Smooth muscle cell (in vitro differentiated cells): ENCODE data around the gene TLNRD1. TPM values are rescaled to one million over a fixed set of nuclear protein-coding genes. Genes with fewer than 3 reads are reported as not detected.

Experiments used
- DNase-seq: peaks from one replicate; lab custom pipeline; 2025; ENCODE audit not compliant: unreplicated experiment; lab: John Stamatoyannopoulos, UW
- H2AFZ ChIP-seq: fragments of 200-600 bp; sonication (generic); 2 replicates; pipeline ENCODE4 v1.6.0; 2016; ENCODE audit warnings: antibody characterized with exemption, low read depth, mild to moderate bottlenecking
- H3F3A ChIP-seq: fragments of 200-600 bp; sonication (generic); 2 replicates; pipeline ENCODE4 v1.6.0; 2017; ENCODE audit warnings: antibody characterized with exemption, low read depth
- H3K27ac ChIP-seq: fragments of 200-600 bp; sonication (generic); 2 replicates; pipeline ENCODE4 v1.5.1; 2016; ENCODE audit warnings: low read depth, mild to moderate bottlenecking
- H3K27me3 ChIP-seq: fragments of 200-600 bp; sonication (generic); 2 replicates; pipeline ENCODE4 v1.6.1; 2016; ENCODE audit warnings: low read depth, mild to moderate bottlenecking
- H3K36me3 ChIP-seq: fragments of 200-600 bp; sonication (generic); 2 replicates; pipeline ENCODE4 v1.5.1; 2016; ENCODE audit warnings: low read depth
- H3K4me1 ChIP-seq: fragments of 200-600 bp; sonication (generic); 2 replicates; pipeline ENCODE4 v1.5.1; 2016; ENCODE audit warnings: low read depth
- H3K4me2 ChIP-seq: fragments of 200-600 bp; sonication (generic); 2 replicates; pipeline ENCODE4 v1.6.0; 2016; ENCODE audit warnings: mild to moderate bottlenecking
- H3K4me3 ChIP-seq: fragments of 200-600 bp; sonication (generic); 2 replicates; pipeline ENCODE4 v1.5.1; 2016; ENCODE audit warnings: mild to moderate bottlenecking
- H3K79me2 ChIP-seq: fragments of 200-600 bp; sonication (generic); 2 replicates; pipeline ENCODE4 v1.6.0; 2016; ENCODE audit warnings: low read depth, mild to moderate bottlenecking
- H3K9ac ChIP-seq: fragments of 200-600 bp; sonication (generic); 2 replicates; pipeline ENCODE4 v1.6.0; 2016; ENCODE audit warnings: low read depth
- H3K9me3 ChIP-seq: fragments of 200-600 bp; sonication (generic); replicated peaks from 2 replicates; pipeline ENCODE4 v1.5.1; 2016; ENCODE audit warnings: low read depth
- H4K20me1 ChIP-seq: fragments of 200-600 bp; sonication (generic); 2 replicates; pipeline ENCODE4 v1.6.0; 2016; ENCODE audit warnings: low read depth
- WGBS: methylation state at CpG from one replicate; pipeline ENCODE4 v1.1.7; 2016; ENCODE audit warnings: low lambda C conversion rate; 5-methylcytosine and 5-hydroxymethylcytosine counted together
- polyA plus RNA-seq: library from polyadenylated mRNA; unstranded; fragments of >200 nt; fragmentation: Nextera tagmentation; extraction: Ambion mirVana; gene quantifications from 2 replicates; pipeline ENCODE4 v1.2.1, GENCODE V29; 2016
- total RNA-seq: library from RNA; depleted of rRNA; stranded (reverse); fragments of >200 nt; gene quantifications from 2 replicates; pipeline ENCODE4 v1.2.3, GENCODE V29; 2014
- TF ChIP-seq, protein P1 (sequence below): fragments of 200-600 bp; sonication (generic); IDR thresholded peaks from 2 replicates; pipeline ENCODE4 v1.5.1; 2017; ENCODE audit warnings: borderline replicate concordance, mild to moderate bottlenecking, antibody characterized with exemption; ENCODE audit not compliant: insufficient read depth, poor library complexity, severe bottlenecking

Gene TLNRD1
- total and polyA plus RNA-seq, 2 experiments from 2014 or later: 11.3 to 14.1 TPM

DNA sequence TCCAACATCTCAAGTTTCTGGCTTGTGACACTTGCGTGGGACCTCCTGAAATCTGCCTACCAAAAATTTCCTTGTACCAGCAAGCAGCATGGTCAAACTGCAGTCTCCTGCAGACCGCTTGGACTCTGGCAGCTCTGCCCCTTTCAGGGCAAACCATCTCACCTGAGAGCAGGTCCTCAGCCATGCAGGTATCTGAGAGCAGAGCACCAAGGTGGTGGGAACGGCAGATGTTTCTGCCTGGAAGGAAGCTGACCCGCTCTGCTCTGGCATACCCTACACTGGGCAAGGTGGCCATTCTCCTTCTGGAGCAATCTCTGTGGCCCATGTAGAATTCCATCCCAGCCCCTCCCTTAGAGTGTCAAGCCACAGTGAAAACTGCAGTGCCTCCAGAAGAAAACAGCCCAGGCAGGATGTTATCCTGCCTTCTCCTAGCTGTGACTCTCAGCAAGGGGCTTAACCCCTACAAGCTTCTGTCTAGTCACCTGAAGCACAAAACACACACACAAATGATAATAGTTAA lies 32.7 kb upstream of the TLNRD1 start:
- Histone ChIP-seq H3K9me3 (no peaks in the 10 kb centered on the region), H3K4me2 (peak overlapping the region; percentile 29), H4K20me1 (peaks cover 44% of the 10 kb centered on the region), H3K79me2 (no peaks in the 10 kb centered on the region), H3K4me1 (peaks cover 5% of the 10 kb centered on the region), H3K36me3 (no peaks in the 10 kb centered on the region), H3F3A (no peaks in the 10 kb centered on the region), H3K9ac (no peak overlapping the region), H3K4me3 (no peak overlapping the region), H3K27ac (no peak overlapping the region), H3K27me3 (no peaks in the 10 kb centered on the region), H2AFZ (no peak overlapping the region)
- WGBS: 94% methylated on average over 4 of the region's 4 CpGs
- DNase-seq: no peak
- TF ChIP-seq, protein P1, sequence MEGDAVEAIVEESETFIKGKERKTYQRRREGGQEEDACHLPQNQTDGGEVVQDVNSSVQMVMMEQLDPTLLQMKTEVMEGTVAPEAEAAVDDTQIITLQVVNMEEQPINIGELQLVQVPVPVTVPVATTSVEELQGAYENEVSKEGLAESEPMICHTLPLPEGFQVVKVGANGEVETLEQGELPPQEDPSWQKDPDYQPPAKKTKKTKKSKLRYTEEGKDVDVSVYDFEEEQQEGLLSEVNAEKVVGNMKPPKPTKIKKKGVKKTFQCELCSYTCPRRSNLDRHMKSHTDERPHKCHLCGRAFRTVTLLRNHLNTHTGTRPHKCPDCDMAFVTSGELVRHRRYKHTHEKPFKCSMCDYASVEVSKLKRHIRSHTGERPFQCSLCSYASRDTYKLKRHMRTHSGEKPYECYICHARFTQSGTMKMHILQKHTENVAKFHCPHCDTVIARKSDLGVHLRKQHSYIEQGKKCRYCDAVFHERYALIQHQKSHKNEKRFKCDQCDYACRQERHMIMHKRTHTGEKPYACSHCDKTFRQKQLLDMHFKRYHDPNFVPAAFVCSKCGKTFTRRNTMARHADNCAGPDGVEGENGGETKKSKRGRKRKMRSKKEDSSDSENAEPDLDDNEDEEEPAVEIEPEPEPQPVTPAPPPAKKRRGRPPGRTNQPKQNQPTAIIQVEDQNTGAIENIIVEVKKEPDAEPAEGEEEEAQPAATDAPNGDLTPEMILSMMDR: no peak

DNA sequence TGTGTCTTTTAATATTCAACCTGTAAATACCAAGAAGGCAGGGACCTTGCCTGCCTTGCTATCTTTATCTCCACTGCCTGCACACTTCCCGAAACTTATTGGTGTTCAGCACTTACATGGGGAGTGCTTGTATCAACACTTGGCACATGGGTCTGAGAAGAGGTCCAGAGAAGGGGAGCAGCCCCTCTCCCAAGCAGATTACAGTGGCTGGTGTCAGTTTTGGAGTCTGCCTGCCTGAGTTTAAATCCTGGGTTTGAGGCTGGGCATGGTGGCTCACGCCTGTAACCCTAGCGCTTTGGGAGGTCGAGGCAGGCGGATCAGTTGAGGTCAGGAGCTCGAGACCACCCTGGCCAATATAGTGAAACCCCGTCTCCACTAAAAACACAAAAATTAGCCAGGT lies 31.4 kb upstream of the TLNRD1 start:
- H3F3A ChIP-seq: no peaks in the 10 kb centered on the region
- no peak for DNase-seq
- no peaks in the 10 kb centered on the region for H3K27me3 ChIP-seq
- 98% methylated on average over 7 of the region's 7 CpGs for WGBS
- no peaks in the 10 kb centered on the region for H3K79me2 ChIP-seq
- H3K36me3 ChIP-seq: no peaks in the 10 kb centered on the region
- no peaks in the 10 kb centered on the region for H3K9me3 ChIP-seq
- H3K4me2 ChIP-seq: no peak overlapping the region
- TF ChIP-seq, protein P1: no peak
- peaks cover 57% of the 10 kb centered on the region for H4K20me1 ChIP-seq
- H3K9ac ChIP-seq: no peak overlapping the region
- H3K4me1 ChIP-seq: peaks cover 5% of the 10 kb centered on the region
- no peak overlapping the region for H3K4me3 ChIP-seq
- no peak overlapping the region for H3K27ac ChIP-seq
- H2AFZ ChIP-seq: no peak overlapping the region

DNA sequence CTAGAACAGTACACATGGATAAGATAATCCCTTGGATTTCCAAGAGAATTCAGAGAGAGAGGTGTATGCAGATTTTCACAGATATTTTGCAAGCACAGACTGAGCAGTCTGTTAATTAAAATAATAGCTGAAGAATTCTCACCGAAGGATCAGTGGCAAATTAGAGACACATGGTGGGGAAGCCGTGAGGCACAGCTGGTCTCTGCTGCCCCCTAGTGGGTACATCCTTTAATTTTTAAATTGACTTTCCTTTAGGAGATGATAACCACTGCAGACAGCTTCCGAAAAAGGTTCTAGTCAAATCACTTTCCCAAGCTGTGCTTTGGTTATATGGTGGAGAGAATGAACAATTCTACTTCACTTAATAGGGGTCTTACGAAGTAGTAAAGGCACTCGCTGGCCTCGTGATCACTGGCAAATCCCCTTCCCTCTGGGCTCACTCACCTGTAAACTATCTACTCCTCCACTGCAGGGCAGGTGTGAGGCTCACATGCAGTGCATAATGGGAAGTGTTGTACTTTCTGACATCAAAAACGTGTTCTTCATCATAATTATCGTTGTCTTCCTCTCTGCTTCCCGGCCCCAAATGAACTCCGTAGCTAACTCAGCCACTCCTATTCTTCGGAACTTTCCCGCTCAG lies 30.6 kb upstream of the TLNRD1 start:
- no peak overlapping the region for H3K27ac ChIP-seq
- H2AFZ ChIP-seq: no peak overlapping the region
- no peaks in the 10 kb centered on the region for H3K9me3 ChIP-seq
- WGBS: 49% methylated on average over 12 of the region's 12 CpGs
- peaks cover 5% of the 10 kb centered on the region for H3K4me1 ChIP-seq
- H3K4me2 ChIP-seq: no peak overlapping the region
- TF ChIP-seq, protein P1: peak; percentile 83
- DNase-seq: no peak
- H3K4me3 ChIP-seq: no peak overlapping the region
- H4K20me1 ChIP-seq: peaks cover 65% of the 10 kb centered on the region
- H3K27me3 ChIP-seq: no peaks in the 10 kb centered on the region
- H3F3A ChIP-seq: no peaks in the 10 kb centered on the region
- no peak overlapping the region for H3K9ac ChIP-seq
- H3K36me3 ChIP-seq: no peaks in the 10 kb centered on the region
- H3K79me2 ChIP-seq: peaks cover 7% of the 10 kb centered on the region

DNA sequence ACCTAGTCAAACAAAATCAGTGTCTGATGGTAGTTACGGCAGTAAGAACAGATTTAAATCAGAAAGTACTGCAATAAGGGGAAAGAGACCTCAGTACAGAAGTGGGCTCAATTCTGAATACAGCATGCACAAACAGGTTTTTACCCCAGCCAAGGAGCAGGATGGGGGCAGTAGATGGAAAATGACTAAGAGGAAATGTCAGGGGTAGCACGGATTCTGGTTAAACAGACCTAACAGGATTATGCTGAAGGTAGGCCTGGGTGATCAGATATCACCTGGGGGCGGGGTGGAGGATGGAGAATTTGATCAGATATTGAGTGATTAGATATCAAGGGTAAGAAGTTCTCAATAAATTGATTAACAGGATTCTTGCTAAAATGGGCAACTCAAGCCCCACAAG lies 30.1 kb upstream of the TLNRD1 start:
- Histone ChIP-seq H4K20me1 (peaks cover 70% of the 10 kb centered on the region), H3K27me3 (no peaks in the 10 kb centered on the region), H3K36me3 (no peaks in the 10 kb centered on the region), H3K9ac (no peak overlapping the region), H3K4me2 (no peak overlapping the region), H3K27ac (no peak overlapping the region), H3K4me1 (peaks cover 5% of the 10 kb centered on the region), H3K4me3 (no peak overlapping the region), H3F3A (no peaks in the 10 kb centered on the region), H2AFZ (no peak overlapping the region), H3K79me2 (peaks cover 11% of the 10 kb centered on the region), H3K9me3 (no peaks in the 10 kb centered on the region)
- WGBS: 84% methylated on average over 3 of the region's 3 CpGs
- DNase-seq: no peak
- TF ChIP-seq, protein P1: no peak
